Keratinocyte (primary cell): ENCODE measurements around the gene TACC2. TPM values are rescaled to one million over a fixed set of nuclear protein-coding genes. Genes with fewer than 3 reads are reported as not detected.

Source experiments
- DNase-seq: peaks from one replicate; pipeline ENCODE4 v3.0.0-alpha.2; 2011; ENCODE audit warnings: low read depth, missing footprints, low spot score
- FAIRE-seq: peaks from 2 replicates; lab custom pipeline; 2011; peaks lifted over from hg19 to GRCh38; lab: Jason Lieb, UNC
- H2AFZ ChIP-seq: 2 replicates; pipeline ENCODE4 v1.6.0; 2012; ENCODE audit warnings: low read length, control low read depth, inconsistent platforms; ENCODE audit not compliant: control insufficient read depth
- H3K27ac ChIP-seq: 2 replicates; pipeline ENCODE4 v1.5.1; 2011; ENCODE audit warnings: low read length; ENCODE audit not compliant: control insufficient read depth, insufficient read depth
- H3K27me3 ChIP-seq: 3 replicates; pipeline ENCODE4 v1.6.0; 2011; ENCODE audit warnings: low read length; ENCODE audit not compliant: control insufficient read depth, insufficient read depth; ENCODE audit errors: extremely low read depth
- H3K36me3 ChIP-seq, 2 experiments: 2 replicates in 1 of 2; 3 replicates in 1 of 2; pipeline ENCODE4 v1.5.1; 2011; ENCODE audit warnings: low read length in 2 of 2, mild to moderate bottlenecking in 1 of 2; ENCODE audit not compliant: control insufficient read depth in 2 of 2, insufficient read depth in 2 of 2; ENCODE audit errors: extremely low read depth in 1 of 2
- H3K4me1 ChIP-seq: 3 replicates; pipeline ENCODE4 v1.5.1; 2011; ENCODE audit warnings: low read length; ENCODE audit not compliant: control insufficient read depth, insufficient read depth; ENCODE audit errors: extremely low read depth
- H3K4me2 ChIP-seq: 3 replicates; pipeline ENCODE4 v1.6.0; 2011; ENCODE audit warnings: low read depth, low read length; ENCODE audit not compliant: control insufficient read depth, insufficient read depth; ENCODE audit errors: extremely low read depth
- H3K4me3 ChIP-seq, 3 experiments: fragments of 200-600 bp in 1 of 3; sonication (generic) in 1 of 3; 2 replicates in 2 of 3; 3 replicates in 1 of 3; pipeline ENCODE4 v1.5.1; 2011 to 2016; ENCODE audit warnings: low read length in 3 of 3, mild to moderate bottlenecking in 3 of 3, control low read depth in 2 of 3, inconsistent platforms in 1 of 3, low read depth in 1 of 3, mixed read lengths in 1 of 3, mixed run types in 1 of 3, moderate library complexity in 1 of 3; ENCODE audit not compliant: control insufficient read depth in 2 of 3, insufficient read depth in 2 of 3; ENCODE audit errors: extremely low read depth in 1 of 3
- H3K79me2 ChIP-seq: 2 replicates; pipeline ENCODE4 v1.6.0; 2012; ENCODE audit warnings: low read length; ENCODE audit not compliant: control insufficient read depth, insufficient read depth
- H3K9ac ChIP-seq: 3 replicates; pipeline ENCODE4 v1.6.0; 2011; ENCODE audit warnings: low read length; ENCODE audit not compliant: control insufficient read depth, insufficient read depth; ENCODE audit errors: extremely low read depth
- H3K9me1 ChIP-seq: 3 replicates; pipeline ENCODE4 v1.6.0; 2011; ENCODE audit warnings: low read length; ENCODE audit not compliant: control insufficient read depth, insufficient read depth; ENCODE audit errors: extremely low read depth
- H3K9me3 ChIP-seq: 2 replicates; pipeline ENCODE4 v1.5.1; 2012; ENCODE audit warnings: low read depth, low read length; ENCODE audit not compliant: control insufficient read depth
- H4K20me1 ChIP-seq: 3 replicates; pipeline ENCODE4 v1.6.0; 2011; ENCODE audit warnings: low read length; ENCODE audit not compliant: control insufficient read depth, insufficient read depth; ENCODE audit errors: extremely low read depth
- CTCF ChIP-seq, 3 experiments: IDR thresholded peaks in 1 of 3; conservative IDR thresholded peaks in 1 of 3; optimal IDR thresholded peaks in 1 of 3; 2 replicates in 2 of 3; 3 replicates in 1 of 3; pipeline versions ENCODE3 to v1.5.1; 2011; ENCODE audit warnings: low read length in 3 of 3, mild to moderate bottlenecking in 3 of 3, moderate library complexity in 2 of 3, control low read depth in 1 of 3, inconsistent platforms in 1 of 3; ENCODE audit not compliant: insufficient read depth in 2 of 3; ENCODE audit errors: extremely low read depth in 1 of 3
- EZH2 ChIP-seq: IDR thresholded peaks from one replicate; pipeline ENCODE4 v1.6.1; 2012; ENCODE audit warnings: inconsistent platforms, mild to moderate bottlenecking, low read length, moderate library complexity
- dilution Hi-C: fragments of 300-500 bp; cut with MboI; formaldehyde crosslinking; loops from one replicate; pipeline ENCODE4 v1.7.0; 2020; ENCODE audit warnings: low sequenced_read_pairs; ENCODE audit not compliant: extremely low pct_ligation_motif_present
- polyA plus RNA-seq, 5 experiments: library from polyadenylated mRNA; depleted of rRNA in 3 of 5; stranded (reverse) in 3 of 5; stranded (forward) in 1 of 5; unstranded in 1 of 5; fragments of >200 nt; gene quantifications; 1 replicate in 1 of 5; 2 replicates in 3 of 5; 3 replicates in 1 of 5; pipeline versions ENCODE4 v1.2.1 to v1.2.3, GENCODE V29; 2011 to 2012; ENCODE audit warnings: missing spikeins in 2 of 5, low read depth in 1 of 5, low replicate concordance in 1 of 5

The TACC2 gene
- polyA plus RNA-seq, 1 donor (not counting 4 experiments of a cell fraction or from before 2014, with no cell fraction given) = 12.8 TPM

GRCh38 chr10:122018491-122018890 lies 29.5 kb downstream of the TACC2 start:
- dilution Hi-C loops = no loop called here
- peak overlapping the region; percentile 68 for H3K9ac ChIP-seq
- TF ChIP-seq CTCF (optimal IDR thresholded peaks at IDR 0.05 in 1 of 3, IDR thresholded peaks at IDR 0.05 in 1 of 3, conservative IDR thresholded peaks at IDR 0.05 in 1 of 3; ENCODE audit: extremely low read depth in 1 of 3, insufficient read depth in 2 of 3, low read length in 3 of 3) (no peak), EZH2 (no peak)
- H3K27me3 ChIP-seq = peaks cover 6% of the 10 kb centered on the region
- H3K36me3 ChIP-seq = no peaks in the 10 kb centered on the region
- FAIRE-seq (no peak), DNase-seq (no peak)
- no peak overlapping the region for H2AFZ ChIP-seq
- H4K20me1 ChIP-seq = peaks cover 2% of the 10 kb centered on the region
- no peaks in the 10 kb centered on the region for H3K9me1 ChIP-seq
- H3K4me3 ChIP-seq = peak overlapping the region in 2 of 3 experiments; percentile 69 to 79
- H3K27ac ChIP-seq = no peak overlapping the region
- peak overlapping the region; percentile 96 for H3K4me2 ChIP-seq
- peaks cover 21% of the 10 kb centered on the region for H3K4me1 ChIP-seq
- no peaks in the 10 kb centered on the region for H3K9me3 ChIP-seq
- H3K79me2 ChIP-seq = no peaks in the 10 kb centered on the region

- H3K27ac ChIP-seq = peak overlapping the region; percentile 43
- no peaks in the 10 kb centered on the region for H3K9me3 ChIP-seq
- peaks cover 2% of the 10 kb centered on the region for H4K20me1 ChIP-seq
- dilution Hi-C loops = no loop called here
- peak overlapping the region; percentile 68 for H3K9ac ChIP-seq
- H2AFZ ChIP-seq = peak overlapping the region; percentile 91
- H3K9me1 ChIP-seq = no peaks in the 10 kb centered on the region
- no peak for FAIRE-seq
- TF ChIP-seq CTCF (optimal IDR thresholded peaks at IDR 0.05 in 1 of 3, IDR thresholded peaks at IDR 0.05 in 1 of 3, conservative IDR thresholded peaks at IDR 0.05 in 1 of 3; ENCODE audit: extremely low read depth in 1 of 3, insufficient read depth in 2 of 3, low read length in 3 of 3) (no peak), EZH2 (no peak)
- peak overlapping the region; percentile 11 to 79 (median 69) for H3K4me3 ChIP-seq
- no peaks in the 10 kb centered on the region for H3K79me2 ChIP-seq
- H3K4me2 ChIP-seq = peak overlapping the region; percentile 96
- no peaks in the 10 kb centered on the region for H3K36me3 ChIP-seq
- H3K4me1 ChIP-seq = peaks cover 21% of the 10 kb centered on the region
- peaks cover 6% of the 10 kb centered on the region for H3K27me3 ChIP-seq
- peak; percentile 19 for DNase-seq
Measured at GRCh38 chr10:122018951-122019413, 30.0 kb downstream of the TACC2 start.
